Activated CD4-positive, CD25-positive, alpha-beta regulatory T cell treated with anti-CD3 and anti-CD28 coated beads, Interleukin-2, amount 50 U/mL, for 16 hours (primary cell): ENCODE data around the gene CHAC2.
"Not testable (repeated sequence)": the region's sequence is repeated elsewhere in the genome, so short reads cannot be mapped to it uniquely, and the experiment has no call there.

Experiments used
- DNase-seq: peaks from one replicate; pipeline ENCODE4 v3.0.0-alpha.2; 2020; ENCODE audit warnings: low read depth, low spot score

Gene CHAC2

GRCh38 chr2:53778536-53779162 lies 11.0 kb downstream of the CHAC2 start:
- DNase-seq, result no peak

GRCh38 chr2:53780056-53780455 lies 12.5 kb downstream of the CHAC2 start:
- DNase-seq, result no peak

- DNase-seq, result no peak
Observed at GRCh38 chr2:53782676-53783075, 15.1 kb downstream of the CHAC2 start.

- DNase-seq, result no peak
Observed at GRCh38 chr2:53784436-53784835, 16.8 kb downstream of the CHAC2 start.

- DNase-seq, result no peak
Observed at GRCh38 chr2:53785366-53785765, 17.8 kb downstream of the CHAC2 start.

GRCh38 chr2:53786352-53786704 lies 18.7 kb downstream of the CHAC2 start:
- no peak for DNase-seq

DNA sequence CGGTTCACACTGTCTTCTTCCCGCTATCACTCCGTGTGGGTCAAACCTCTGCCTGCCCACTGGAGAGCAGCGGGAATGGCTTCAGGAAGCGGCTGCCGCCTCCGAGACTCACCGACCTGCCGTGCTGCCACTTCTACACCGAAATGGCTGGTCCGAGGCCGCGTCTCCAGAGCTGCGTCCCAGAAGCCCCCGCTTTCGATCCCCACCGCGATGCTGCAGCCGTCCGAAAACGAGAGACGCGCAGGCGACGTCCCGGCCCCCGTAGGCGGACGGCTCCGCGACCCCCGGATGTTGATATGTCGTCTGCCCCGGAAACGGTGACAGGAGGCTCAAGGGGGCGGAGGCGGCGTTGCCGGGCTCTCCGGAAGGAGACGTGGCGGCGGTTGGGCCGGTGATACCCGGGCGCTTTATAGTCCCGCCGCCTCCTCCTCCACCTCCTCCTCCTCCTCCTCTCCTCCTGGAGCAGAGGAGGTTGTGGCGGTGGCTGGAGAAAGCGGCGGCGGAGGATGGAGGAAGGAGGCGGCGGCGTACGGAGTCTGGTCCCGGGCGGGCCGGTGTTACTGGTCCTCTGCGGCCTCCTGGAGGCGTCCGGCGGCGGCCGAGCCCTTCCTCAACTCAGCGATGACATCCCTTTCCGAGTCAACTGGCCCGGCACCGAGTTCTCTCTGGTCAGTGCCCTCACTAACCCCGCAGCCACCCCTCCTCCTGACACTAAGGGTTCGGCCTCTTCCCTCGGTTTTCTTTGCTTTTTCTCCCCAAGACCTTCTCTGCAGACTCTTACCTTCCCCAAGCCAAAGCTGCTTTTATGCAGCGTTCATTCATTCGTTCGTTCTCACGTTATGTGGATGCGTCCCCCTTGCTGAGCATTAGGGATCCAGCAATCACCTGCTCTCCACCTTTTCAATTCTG lies 19.4 kb downstream of the CHAC2 start, which contains the start of the genes ASB3 and ERLEC1:
Gene ASB3, minus strand, starts transcription at position 249 of the 909 bp plus-strand sequence. CDS start 21,381 bp downstream, outside the sequence.
Gene ERLEC1, plus strand, starts transcription at position 340 of the 909 bp plus-strand sequence. Its CDS starts 167 bp downstream, at position 507.
- DNase-seq, result peak; percentile 72

DNA sequence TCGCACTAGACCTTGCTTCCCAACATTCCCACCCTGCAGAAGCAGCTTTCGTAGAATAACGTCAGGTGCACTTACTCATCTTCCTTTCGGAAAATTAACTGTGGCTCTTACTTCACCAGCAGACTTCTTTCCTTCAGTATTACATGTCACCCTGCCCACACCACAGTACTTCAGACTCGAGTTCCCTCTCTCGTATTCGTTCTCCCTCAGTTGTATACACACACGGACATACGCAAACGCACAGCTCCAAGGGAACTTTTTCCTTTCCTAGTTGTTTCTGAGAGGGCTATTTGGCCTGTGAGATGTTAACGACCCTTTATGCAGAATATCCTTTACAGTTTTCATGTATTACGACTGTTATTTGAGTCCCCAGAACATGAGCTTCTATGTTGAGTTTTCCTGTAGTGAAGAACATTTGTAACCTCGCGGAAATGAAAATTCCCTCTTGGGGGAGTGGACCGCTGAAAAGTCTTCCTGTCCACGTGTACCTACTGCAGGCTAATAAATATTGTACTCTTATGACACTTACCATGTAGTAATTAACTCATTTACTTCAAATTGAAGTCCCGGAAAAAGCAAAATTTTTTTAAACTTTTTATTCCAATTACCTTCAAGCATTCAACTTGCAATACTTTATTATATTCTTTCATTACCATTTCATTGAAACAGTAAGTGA lies 20.1 kb downstream of the CHAC2 start:
- DNase-seq, result no peak

DNA sequence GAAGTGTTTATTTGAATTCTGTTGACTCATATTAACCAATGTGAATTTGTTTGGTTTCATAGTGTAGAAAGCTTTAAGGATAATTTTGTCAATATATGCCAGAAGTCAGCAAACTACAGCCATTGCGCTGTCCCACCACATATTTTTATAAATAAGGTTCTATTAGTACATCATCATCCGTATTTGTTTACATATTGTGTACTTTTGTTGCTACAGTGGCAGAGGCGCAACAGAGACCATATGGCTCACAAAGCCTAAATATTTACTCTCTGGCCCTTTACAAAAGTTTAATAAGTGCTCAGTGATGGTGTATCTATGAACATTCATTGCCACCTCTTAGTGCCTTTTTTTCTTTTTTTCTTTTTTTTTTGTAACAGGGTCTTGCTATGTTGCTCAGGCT lies 25.7 kb downstream of the CHAC2 start:
- no peak for DNase-seq

GRCh38 chr2:53793821-53794220 lies 26.2 kb downstream of the CHAC2 start:
- DNase-seq, result no peak

DNA sequence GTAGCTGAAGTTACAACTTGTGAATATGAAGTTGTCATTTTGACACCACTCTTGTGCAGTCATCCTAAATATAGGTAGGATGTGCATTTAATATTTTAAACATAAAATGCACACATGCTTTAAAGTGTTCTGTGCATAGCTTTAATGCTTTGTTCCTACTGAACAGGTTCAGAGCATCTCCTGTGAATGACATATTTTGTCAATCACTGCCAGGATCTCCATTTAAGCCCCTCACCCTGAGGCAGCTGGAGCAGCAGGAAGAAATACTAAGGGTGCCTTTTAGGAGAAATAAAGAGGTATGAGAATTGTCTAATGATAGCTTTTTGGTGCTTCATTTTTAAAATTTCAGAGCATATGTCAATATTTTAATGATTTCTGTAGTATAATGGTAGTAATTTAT lies 33.9 kb downstream of the CHAC2 start:
- no peak for DNase-seq

DNA sequence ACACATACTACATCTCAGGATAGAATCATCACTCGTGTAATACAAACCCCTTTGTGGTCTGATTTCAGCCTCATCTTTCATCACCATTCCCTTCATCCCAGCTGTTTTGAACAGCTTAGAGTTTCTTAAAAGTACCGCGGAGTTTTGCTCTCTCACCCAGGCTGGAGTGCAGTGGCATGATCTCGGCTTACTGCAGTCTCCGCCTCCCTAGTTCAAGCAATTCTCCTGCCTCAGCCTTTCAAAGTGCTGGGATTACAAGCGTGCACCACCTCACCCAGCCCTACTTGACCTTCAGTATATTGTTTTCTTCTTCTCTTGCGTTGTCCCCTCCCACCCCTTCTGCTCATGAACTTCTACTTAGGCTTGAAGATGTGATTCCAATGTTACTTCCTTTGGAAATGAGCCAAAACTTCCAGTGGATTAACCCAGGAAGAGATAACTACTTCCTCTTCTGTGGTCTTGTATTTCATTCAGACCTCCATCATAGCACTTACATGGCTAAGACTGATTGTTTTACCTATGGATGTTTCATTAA lies 35.1 kb downstream of the CHAC2 start:
- DNase-seq, result no peak

- no peak for DNase-seq
Observed at GRCh38 chr2:53811601-53812000, 44.0 kb downstream of the CHAC2 start.

- no peak for DNase-seq
Observed at GRCh38 chr2:53813151-53813550, 45.5 kb downstream of the CHAC2 start.

DNA sequence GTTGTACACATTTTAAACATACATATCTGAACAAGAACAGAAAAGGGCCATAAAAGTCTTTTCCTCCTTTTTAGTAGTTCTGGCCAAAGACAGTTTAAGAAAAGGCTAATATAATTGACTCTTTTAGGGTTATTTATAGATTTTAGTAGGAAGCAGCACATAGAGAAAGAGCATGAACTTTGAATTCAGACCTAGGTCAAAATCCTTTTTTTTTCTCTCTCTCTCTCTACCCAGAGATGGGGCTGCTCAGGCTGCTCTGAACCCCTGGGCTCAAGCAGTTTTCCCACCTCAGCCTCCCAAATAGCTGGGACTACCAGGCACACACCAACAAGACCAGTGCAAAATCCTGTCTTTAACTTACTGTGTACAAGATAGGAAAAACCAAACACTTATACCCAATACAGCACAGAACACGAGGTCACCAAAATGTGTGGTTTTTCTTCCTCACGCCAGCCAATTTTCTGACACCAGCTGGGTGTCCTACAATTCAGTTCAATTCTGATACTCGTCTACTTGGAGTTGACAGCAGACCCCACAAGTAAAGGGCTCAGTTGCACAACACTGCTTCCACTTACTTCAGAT lies 51.3 kb downstream of the CHAC2 start:
- DNase-seq, result no peak

- no peak for DNase-seq
Observed at GRCh38 chr2:53819634-53820033, 52.0 kb downstream of the CHAC2 start.

GRCh38 chr2:53820048-53820447 lies 52.4 kb downstream of the CHAC2 start:
- no peak for DNase-seq

GRCh38 chr2:53820711-53821110 lies 53.1 kb downstream of the CHAC2 start:
- DNase-seq, result no peak

- DNase-seq, result no peak
Observed at GRCh38 chr2:53821810-53822209, 54.2 kb downstream of the CHAC2 start.

DNA sequence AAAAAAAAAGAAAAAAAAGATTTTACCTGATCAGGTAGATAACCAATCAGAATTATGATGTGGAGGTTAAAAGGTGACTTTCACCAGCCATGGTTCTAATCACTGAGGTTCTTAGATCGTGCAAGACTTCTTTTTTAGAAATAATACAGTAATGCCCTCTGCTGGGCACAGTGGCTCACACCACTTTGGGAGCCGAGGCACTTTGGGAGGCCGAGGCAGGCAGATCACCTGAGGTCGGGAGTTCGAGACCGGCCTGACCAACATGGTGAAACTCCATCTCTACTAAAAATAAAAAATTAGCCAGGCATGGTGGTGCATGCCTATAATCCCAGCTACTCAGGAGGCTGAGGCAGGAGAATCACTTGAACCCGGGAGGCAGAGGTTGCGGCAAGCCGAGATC lies 56.0 kb downstream of the CHAC2 start:
- DNase-seq, result not testable (repeated sequence)
